HCT116 (cell line): ENCODE data around the gene C19orf44. TPM values are rescaled to one million over a fixed set of nuclear protein-coding genes. Genes with fewer than 3 reads are reported as not detected.
"Not testable (repeated sequence)": the region's sequence is repeated elsewhere in the genome, so short reads cannot be mapped to it uniquely, and the experiment has no call there.

Experiments
- ATAC-seq: fragments of 200-7000 bp; cut with Tn5 transposase; 2 replicates; pipeline ENCODE4 v1.9.1; 2020; ENCODE audit warnings: mild to moderate bottlenecking, moderate library complexity
- BruUV-seq: library from RNA; stranded (reverse); fragments of 400-500 nt; replicated peaks from 2 replicates; lab custom pipeline; 2021; lab: Mats Ljungman, UMichigan
- CTCF ChIA-PET: fragments of 300-600 bp; sonication (Branson Sonifier 250); formaldehyde crosslinking; loops from one replicate; lab custom pipeline; 2021; ENCODE audit warnings: antibody characterized with exemption; lab: Charles Lee
- POLR2A ChIA-PET: fragments of 300-600, 350-600 bp; sonication (Branson Sonifier 250); formaldehyde crosslinking; loops from one replicate; lab custom pipeline; 2021; ENCODE audit warnings: antibody characterized with exemption; lab: Charles Lee
- RAD21 ChIA-PET, 2 experiments: fragments of 300-600 bp; sonication (Branson Sonifier 250); formaldehyde crosslinking; loops; one replicate each; lab custom pipeline; 2023; ENCODE audit warnings: low total read pairs in 2 of 2; ENCODE audit not compliant: uncharacterized antibody in 2 of 2, unreplicated experiment in 2 of 2, low non-redundant PET in 1 of 2; lab: Charles Lee
- DNase-seq: peaks from one replicate; pipeline ENCODE4 v3.0.0-alpha.2; 2010; ENCODE audit warnings: low read depth, low spot score
- H2AFZ ChIP-seq: fragments of 200-600 bp; shearing (Covaris generic), sonication (generic); 2 replicates; pipeline ENCODE4 v1.6.1; 2017; ENCODE audit warnings: low read depth, mixed run types, mixed read lengths, antibody characterized with exemption, low read length; ENCODE audit not compliant: poor library complexity, severe bottlenecking
- H3K27ac ChIP-seq: 2 replicates; pipeline ENCODE4 v1.5.1; 2012; ENCODE audit warnings: low read depth, low read length
- H3K27me3 ChIP-seq: fragments of 200-600 bp; sonication (generic); 2 replicates; pipeline ENCODE4 v1.6.1; 2016; ENCODE audit warnings: mixed run types, low read length, mixed read lengths; ENCODE audit not compliant: insufficient read depth
- H3K36me3 ChIP-seq, 2 experiments: fragments of 200-500 bp in 1 of 2; fragments of 200-600 bp in 1 of 2; sonication (Bioruptor generic) in 1 of 2; sonication (generic) in 1 of 2; 2 replicates each; pipeline versions ENCODE4 v1.5.1 to v1.6.1; 2014 to 2016; ENCODE audit warnings: low read length in 2 of 2, inconsistent platforms in 1 of 2, mixed read lengths in 1 of 2, mixed run types in 1 of 2; ENCODE audit not compliant: insufficient read depth in 2 of 2, control insufficient read depth in 1 of 2
- H3K4me1 ChIP-seq, 2 experiments: fragments of 200-600 bp in 1 of 2; sonication (generic) in 1 of 2; 2 replicates each; pipeline versions ENCODE4 v1.5.1 to v1.6.1; 2012 to 2017; ENCODE audit warnings: low read length in 2 of 2, inconsistent platforms in 1 of 2, mild to moderate bottlenecking in 1 of 2, mixed read lengths in 1 of 2, mixed run types in 1 of 2, moderate library complexity in 1 of 2; ENCODE audit not compliant: insufficient read depth in 2 of 2, control insufficient read depth in 1 of 2
- H3K4me2 ChIP-seq: fragments of 200-600 bp; sonication (generic); 2 replicates; pipeline ENCODE4 v1.6.1; 2017; ENCODE audit warnings: mixed run types, low read length, mixed read lengths
- H3K4me3 ChIP-seq, 2 experiments: fragments of 200-600 bp in 1 of 2; sonication (generic) in 1 of 2; replicated peaks in 1 of 2; 2 replicates each; pipeline ENCODE4 v1.5.1; 2011 to 2016; ENCODE audit warnings: low read length in 2 of 2, control low read depth in 1 of 2, low read depth in 1 of 2, mild to moderate bottlenecking in 1 of 2, mixed read lengths in 1 of 2, mixed run types in 1 of 2
- H3K79me2 ChIP-seq: fragments of 200-600 bp; sonication (generic); 2 replicates; pipeline ENCODE4 v1.6.1; 2017; ENCODE audit warnings: mild to moderate bottlenecking, mixed run types, low read length, moderate library complexity, mixed read lengths; ENCODE audit not compliant: insufficient read depth
- H3K9ac ChIP-seq: fragments of 200-600 bp; sonication (generic); 2 replicates; pipeline ENCODE4 v1.6.1; 2016; ENCODE audit warnings: low read length, mixed read lengths
- H3K9me2 ChIP-seq: fragments of 200-600 bp; sonication (generic), shearing (Covaris generic); 2 replicates; pipeline ENCODE4 v1.6.1; 2017; ENCODE audit warnings: mixed run types, mild to moderate bottlenecking, moderate library complexity; ENCODE audit not compliant: insufficient read depth
- H3K9me3 ChIP-seq, 2 experiments: fragments of 200-500 bp in 1 of 2; fragments of 200-600 bp in 1 of 2; sonication (Bioruptor generic) in 1 of 2; sonication (generic) in 1 of 2; 2 replicates each; pipeline ENCODE4 v1.6.1; 2014 to 2017; ENCODE audit warnings: low read length in 2 of 2, mixed read lengths in 2 of 2, inconsistent platforms in 1 of 2, low read depth in 1 of 2, mild to moderate bottlenecking in 1 of 2, mixed run types in 1 of 2, moderate library complexity in 1 of 2; ENCODE audit not compliant: control insufficient read depth in 1 of 2, insufficient read depth in 1 of 2
- H4K20me1 ChIP-seq: fragments of 200-600 bp; sonication (generic), shearing (Covaris generic); 2 replicates; pipeline ENCODE4 v1.6.1; 2017; ENCODE audit warnings: mixed run types, mild to moderate bottlenecking, moderate library complexity; ENCODE audit not compliant: insufficient read depth
- ELF1 ChIP-seq: IDR thresholded peaks from 2 replicates; pipeline ENCODE4 v1.6.1; 2012; ENCODE audit warnings: low read depth, borderline replicate concordance
- EZH2phosphoT487 ChIP-seq: fragments of 200-600 bp; IDR thresholded peaks from 2 replicates; pipeline ENCODE4 v1.6.1; 2018; ENCODE audit warnings: antibody characterized with exemption, borderline replicate concordance
- intact Hi-C: fragments of 100-400 bp; cut with micrococcal nuclease; formaldehyde crosslinking; loops from 2 replicates; pipeline ENCODE4 v1.10.0; 2022
- total RNA-seq: library from RNA; stranded (reverse); gene quantifications from one replicate; pipeline ENCODE4 v1.2.1, GENCODE V29; 2021; ENCODE audit not compliant: unreplicated experiment
- TF ChIP-seq, protein P1 (sequence below): IDR thresholded peaks from 2 replicates; pipeline ENCODE4 v1.6.1; 2012
- TF ChIP-seq, protein P2 (sequence below): IDR thresholded peaks from 2 replicates; pipeline ENCODE4 v1.6.1; 2012; ENCODE audit warnings: low read depth
- TF ChIP-seq, protein P3 (sequence below): IDR thresholded peaks from 2 replicates; pipeline ENCODE4 v1.6.1; 2011; ENCODE audit warnings: mild to moderate bottlenecking, low read length, moderate library complexity; ENCODE audit not compliant: insufficient replicate concordance; ENCODE audit errors: extremely low read depth

The C19orf44 gene
- total RNA-seq, 1 experiment from 2014 or later, result 6.8 TPM

DNA sequence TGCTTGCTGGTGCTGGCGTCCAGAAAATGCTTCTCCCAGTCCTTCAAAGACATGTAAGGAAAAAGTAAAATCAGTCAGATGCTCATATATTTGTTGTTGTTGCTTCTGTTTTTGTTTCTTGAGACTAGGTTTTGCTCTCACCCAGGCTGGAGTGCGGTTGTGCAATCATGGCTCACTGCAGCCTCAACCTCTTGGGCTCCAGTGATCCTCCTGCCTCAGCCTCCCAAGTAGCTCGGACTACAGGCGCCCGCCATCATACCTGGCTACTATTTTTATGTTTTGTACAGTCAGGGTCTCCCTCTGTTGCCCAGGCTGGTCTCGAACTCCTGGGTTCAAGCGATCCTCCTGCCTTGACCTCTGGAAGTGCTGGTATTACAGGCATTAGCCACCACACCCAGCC, 13.4 kb upstream of the C19orf44 start:
- Histone ChIP-seq H4K20me1 (no peaks in the 10 kb centered on the region), H3K27ac (no peak overlapping the region), H3K4me1 (no peaks in the 10 kb centered on the region), H3K9me2 (no peaks in the 10 kb centered on the region), H3K4me2 (no peak overlapping the region), H3K4me3 (no peak overlapping the region), H3K36me3 (no peaks in the 10 kb centered on the region), H3K27me3 (no peaks in the 10 kb centered on the region), H2AFZ (no peak overlapping the region), H3K9me3 (no peaks in the 10 kb centered on the region), H3K9ac (no peak overlapping the region), H3K79me2 (no peaks in the 10 kb centered on the region)
- POLR2A ChIA-PET, result no interaction called here
- DNase-seq, result no peak
- RAD21 ChIA-PET, result no interaction called here
- TF ChIP-seq EZH2phosphoT487 (no peak), ELF1 (no peak)
- TF ChIP-seq, protein P1, sequence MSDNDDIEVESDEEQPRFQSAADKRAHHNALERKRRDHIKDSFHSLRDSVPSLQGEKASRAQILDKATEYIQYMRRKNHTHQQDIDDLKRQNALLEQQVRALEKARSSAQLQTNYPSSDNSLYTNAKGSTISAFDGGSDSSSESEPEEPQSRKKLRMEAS, result no peak
- TF ChIP-seq, protein P2, sequence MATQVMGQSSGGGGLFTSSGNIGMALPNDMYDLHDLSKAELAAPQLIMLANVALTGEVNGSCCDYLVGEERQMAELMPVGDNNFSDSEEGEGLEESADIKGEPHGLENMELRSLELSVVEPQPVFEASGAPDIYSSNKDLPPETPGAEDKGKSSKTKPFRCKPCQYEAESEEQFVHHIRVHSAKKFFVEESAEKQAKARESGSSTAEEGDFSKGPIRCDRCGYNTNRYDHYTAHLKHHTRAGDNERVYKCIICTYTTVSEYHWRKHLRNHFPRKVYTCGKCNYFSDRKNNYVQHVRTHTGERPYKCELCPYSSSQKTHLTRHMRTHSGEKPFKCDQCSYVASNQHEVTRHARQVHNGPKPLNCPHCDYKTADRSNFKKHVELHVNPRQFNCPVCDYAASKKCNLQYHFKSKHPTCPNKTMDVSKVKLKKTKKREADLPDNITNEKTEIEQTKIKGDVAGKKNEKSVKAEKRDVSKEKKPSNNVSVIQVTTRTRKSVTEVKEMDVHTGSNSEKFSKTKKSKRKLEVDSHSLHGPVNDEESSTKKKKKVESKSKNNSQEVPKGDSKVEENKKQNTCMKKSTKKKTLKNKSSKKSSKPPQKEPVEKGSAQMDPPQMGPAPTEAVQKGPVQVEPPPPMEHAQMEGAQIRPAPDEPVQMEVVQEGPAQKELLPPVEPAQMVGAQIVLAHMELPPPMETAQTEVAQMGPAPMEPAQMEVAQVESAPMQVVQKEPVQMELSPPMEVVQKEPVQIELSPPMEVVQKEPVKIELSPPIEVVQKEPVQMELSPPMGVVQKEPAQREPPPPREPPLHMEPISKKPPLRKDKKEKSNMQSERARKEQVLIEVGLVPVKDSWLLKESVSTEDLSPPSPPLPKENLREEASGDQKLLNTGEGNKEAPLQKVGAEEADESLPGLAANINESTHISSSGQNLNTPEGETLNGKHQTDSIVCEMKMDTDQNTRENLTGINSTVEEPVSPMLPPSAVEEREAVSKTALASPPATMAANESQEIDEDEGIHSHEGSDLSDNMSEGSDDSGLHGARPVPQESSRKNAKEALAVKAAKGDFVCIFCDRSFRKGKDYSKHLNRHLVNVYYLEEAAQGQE, result no peak
- TF ChIP-seq, protein P3, sequence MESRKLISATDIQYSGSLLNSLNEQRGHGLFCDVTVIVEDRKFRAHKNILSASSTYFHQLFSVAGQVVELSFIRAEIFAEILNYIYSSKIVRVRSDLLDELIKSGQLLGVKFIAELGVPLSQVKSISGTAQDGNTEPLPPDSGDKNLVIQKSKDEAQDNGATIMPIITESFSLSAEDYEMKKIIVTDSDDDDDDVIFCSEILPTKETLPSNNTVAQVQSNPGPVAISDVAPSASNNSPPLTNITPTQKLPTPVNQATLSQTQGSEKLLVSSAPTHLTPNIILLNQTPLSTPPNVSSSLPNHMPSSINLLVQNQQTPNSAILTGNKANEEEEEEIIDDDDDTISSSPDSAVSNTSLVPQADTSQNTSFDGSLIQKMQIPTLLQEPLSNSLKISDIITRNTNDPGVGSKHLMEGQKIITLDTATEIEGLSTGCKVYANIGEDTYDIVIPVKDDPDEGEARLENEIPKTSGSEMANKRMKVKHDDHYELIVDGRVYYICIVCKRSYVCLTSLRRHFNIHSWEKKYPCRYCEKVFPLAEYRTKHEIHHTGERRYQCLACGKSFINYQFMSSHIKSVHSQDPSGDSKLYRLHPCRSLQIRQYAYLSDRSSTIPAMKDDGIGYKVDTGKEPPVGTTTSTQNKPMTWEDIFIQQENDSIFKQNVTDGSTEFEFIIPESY, result no peak
- no TSS peak for BruUV-seq
- no peak for ATAC-seq
- CTCF ChIA-PET, result no interaction called here
- intact Hi-C loops, result no loop called here

DNA sequence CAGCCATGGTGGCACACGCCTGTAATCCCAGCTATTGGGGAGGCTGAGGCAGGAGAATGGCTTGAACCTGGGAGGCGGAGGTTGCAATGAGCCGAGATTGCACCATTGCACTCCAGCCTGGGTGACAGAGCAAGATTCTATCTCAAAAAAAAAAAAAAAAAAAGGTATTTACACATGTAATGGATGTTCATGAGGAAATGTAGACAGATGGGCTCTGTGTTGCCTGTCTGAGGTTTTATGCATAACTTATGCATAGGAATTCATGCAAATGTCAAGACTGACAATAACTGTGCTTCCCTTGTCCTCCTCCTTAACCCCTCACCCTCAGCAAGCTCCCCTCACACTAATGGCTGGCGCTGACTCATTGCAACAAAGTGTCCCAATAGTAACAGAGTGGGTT, 9.7 kb upstream of the C19orf44 start:
- ATAC-seq, H3K4me1 ChIP-seq, H3K4me3 ChIP-seq, H3K36me3 ChIP-seq, RAD21 ChIA-PET, DNase-seq, intact Hi-C loops, H2AFZ ChIP-seq, H3K4me2 ChIP-seq, H3K27ac ChIP-seq, H3K9me3 ChIP-seq, H4K20me1 ChIP-seq, H3K27me3 ChIP-seq, BruUV-seq, H3K79me2 ChIP-seq, H3K9ac ChIP-seq, H3K9me2 ChIP-seq: not testable (repeated sequence)
- POLR2A ChIA-PET, result interaction anchor here (0.7 kb wide), 1 partner anchor 430 kb away, joined by 3 read pairs; no protein-coding TSS in a partner anchor
- CTCF ChIA-PET, result interaction anchor here (1.3 kb wide), 1 partner anchor 45 kb away, joined by 3 read pairs; no protein-coding TSS in a partner anchor
